Neutrophil (primary cell): ENCODE measurements around the gene IL15RA.

Source experiments
- H3K27ac ChIP-seq: fragments of 200-600 bp; sonication (generic); 2 replicates; pipeline ENCODE4 v1.5.1; 2016; ENCODE audit warnings: mild to moderate bottlenecking, moderate library complexity
- H3K27me3 ChIP-seq: fragments of 200-600 bp; sonication (generic); 2 replicates; pipeline ENCODE4 v1.6.0; 2016; ENCODE audit warnings: mild to moderate bottlenecking
- H3K36me3 ChIP-seq: fragments of 200-600 bp; sonication (generic); 2 replicates; pipeline ENCODE4 v1.5.1; 2017
- H3K4me1 ChIP-seq, 2 experiments: fragments of 200-600 bp in 1 of 2; sonication (generic) in 1 of 2; 1 replicate in 1 of 2; 2 replicates in 1 of 2; pipeline versions ENCODE4 v1.5.1 to v1.6.1; 2013 to 2016; ENCODE audit warnings: low read depth in 1 of 2, low read length in 1 of 2, mild to moderate bottlenecking in 1 of 2, moderate library complexity in 1 of 2; ENCODE audit not compliant: control insufficient read depth in 1 of 2, insufficient read depth in 1 of 2
- H3K4me3 ChIP-seq, 2 experiments: fragments of 200-600 bp in 1 of 2; sonication (generic) in 1 of 2; 1 replicate in 1 of 2; 2 replicates in 1 of 2; pipeline ENCODE4 v1.5.1; 2013 to 2016; ENCODE audit warnings: low read depth in 1 of 2, low read length in 1 of 2, mild to moderate bottlenecking in 1 of 2, moderate library complexity in 1 of 2
- H3K9me3 ChIP-seq: fragments of 200-600 bp; sonication (generic); 2 replicates; pipeline ENCODE4 v1.5.1; 2016
- CTCF ChIP-seq: fragments of 200-600 bp; sonication (generic); IDR thresholded peaks from 2 replicates; pipeline ENCODE4 v1.5.1; 2016; ENCODE audit warnings: antibody characterized with exemption

IL15RA gene

GRCh38 chr10:5932345-5932744, 45.0 kb downstream of the IL15RA start:
- no peaks in the 10 kb centered on the region for H3K4me1 ChIP-seq
- peaks cover 89% of the 10 kb centered on the region for H3K36me3 ChIP-seq
- TF ChIP-seq CTCF = no peak

GRCh38 chr10:5930272-5930671, 47.1 kb downstream of the IL15RA start:
- H3K27ac ChIP-seq = no peak overlapping the region
- peaks cover 89% of the 10 kb centered on the region for H3K36me3 ChIP-seq
- H3K9me3 ChIP-seq = no peaks in the 10 kb centered on the region
- H3K4me3 ChIP-seq = no peak overlapping the region
- no peak for TF ChIP-seq CTCF
- no peaks in the 10 kb centered on the region for H3K4me1 ChIP-seq
- no peaks in the 10 kb centered on the region for H3K27me3 ChIP-seq

More at GRCh38 chr10:5932345-5932744, 45.0 kb downstream of the IL15RA start:
- no peak overlapping the region for H3K4me3 ChIP-seq
- no peak overlapping the region for H3K27ac ChIP-seq
- no peaks in the 10 kb centered on the region for H3K27me3 ChIP-seq
- H3K9me3 ChIP-seq = no peaks in the 10 kb centered on the region

GRCh38 chr10:5929442-5929841, 47.9 kb downstream of the IL15RA start:
- Histone ChIP-seq H3K36me3 (peaks cover 89% of the 10 kb centered on the region), H3K27me3 (no peaks in the 10 kb centered on the region), H3K9me3 (no peaks in the 10 kb centered on the region), H3K4me3 (no peak overlapping the region), H3K27ac (no peak overlapping the region), H3K4me1 (no peaks in the 10 kb centered on the region)
- no peak for TF ChIP-seq CTCF

GRCh38 chr10:5927306-5927705, 50.0 kb downstream of the IL15RA start:
- peaks cover 99% of the 10 kb centered on the region for H3K36me3 ChIP-seq
- no peak overlapping the region for H3K27ac ChIP-seq
- H3K27me3 ChIP-seq = no peaks in the 10 kb centered on the region
- no peak overlapping the region for H3K4me3 ChIP-seq
- H3K4me1 ChIP-seq = no peaks in the 10 kb centered on the region
- no peak for TF ChIP-seq CTCF
- H3K9me3 ChIP-seq = no peaks in the 10 kb centered on the region

- Histone ChIP-seq H3K4me1 (no peaks in the 10 kb centered on the region), H3K27ac (no peak overlapping the region), H3K36me3 (peaks cover 100% of the 10 kb centered on the region), H3K27me3 (no peaks in the 10 kb centered on the region), H3K9me3 (no peaks in the 10 kb centered on the region), H3K4me3 (no peak overlapping the region)
- no peak for TF ChIP-seq CTCF
Measured at GRCh38 chr10:5924889-5925288, 52.5 kb downstream of the IL15RA start.

- Histone ChIP-seq H3K27ac (no peak overlapping the region), H3K36me3 (peaks cover 100% of the 10 kb centered on the region)
- no peak for TF ChIP-seq CTCF
Measured at GRCh38 chr10:5921746-5922145, 55.6 kb downstream of the IL15RA start.

More at GRCh38 chr10:5921746-5922145, 55.6 kb downstream of the IL15RA start:
- Histone ChIP-seq H3K4me3 (no peak overlapping the region), H3K9me3 (no peaks in the 10 kb centered on the region), H3K27me3 (no peaks in the 10 kb centered on the region), H3K4me1 (no peaks in the 10 kb centered on the region)
